ENCODE data around the gene ANKRD35. TPM values are rescaled to one million over a fixed set of nuclear protein-coding genes. Genes with fewer than 3 reads are reported as not detected.

The ANKRD35 gene
- total RNA-seq, 1 experiment from 2014 or later = 2.7 TPM

DNA sequence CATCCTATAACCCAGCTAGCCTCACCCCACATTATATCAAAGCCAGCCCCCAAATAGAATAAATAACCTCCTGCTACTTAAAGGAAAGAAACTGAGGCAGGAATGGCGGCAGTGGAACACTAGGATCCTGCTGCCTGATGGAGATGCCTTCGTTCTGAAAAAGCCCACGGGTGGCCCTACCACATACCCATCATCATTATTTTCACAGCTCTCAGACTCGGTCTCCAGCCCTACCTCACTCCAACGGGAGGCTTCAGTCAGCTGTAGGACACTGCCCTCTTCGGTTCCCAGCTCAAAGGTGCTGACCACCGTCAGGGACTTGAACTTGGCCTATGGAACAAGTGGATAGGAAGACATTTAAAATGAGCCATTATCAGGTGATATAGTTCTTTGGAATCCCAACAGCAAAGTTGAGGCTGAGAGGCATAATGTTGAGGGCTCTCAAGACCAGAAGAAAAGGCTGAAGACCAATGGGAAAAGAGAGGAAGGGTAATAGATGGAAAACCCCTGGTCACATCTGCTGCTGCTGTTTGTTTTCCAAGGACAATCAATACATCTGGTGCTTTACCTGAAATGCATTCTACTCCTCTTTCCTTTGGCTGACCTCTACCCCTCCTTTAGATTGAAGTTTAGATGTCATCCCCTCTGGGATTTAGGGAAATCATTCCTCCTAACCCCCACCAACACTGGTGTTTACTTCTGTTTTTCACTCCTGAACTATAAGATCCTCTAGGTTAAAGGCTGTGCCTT is 7.8 kb upstream of the ANKRD35 start:
- peaks cover 14% of the 10 kb centered on the region for H3K4me1 Mint-ChIP-seq
- no peak for TF ChIP-seq FOXK1 (CRISPR knock-in tag; IDR thresholded peaks at IDR 0.05)
- TF ChIP-seq ESRRA (CRISPR knock-in tag; IDR thresholded peaks at IDR 0.05; ENCODE audit: borderline replicate concordance) = no peak
- DNase-seq (ENCODE audit: low spot score) (no peak), ATAC-seq (no peak)
- no peak overlapping the region for H3K27ac Mint-ChIP-seq
- H3K27me3 Mint-ChIP-seq (ENCODE audit: low read depth) = peaks cover 17% of the 10 kb centered on the region
- ChIA-PET POLR2A (no interaction called here), CTCF (interaction anchor here (1.6 to 3.7 kb wide), 6 partner anchors 15 to 85 kb away, joined by 3 to 93 read pairs (median 54); partner anchors contain the start of genes ITGA10, NUDT17 and PIAS3)
- no peak overlapping the region for H3K4me3 Mint-ChIP-seq
- no peaks in the 10 kb centered on the region for H3K9me3 Mint-ChIP-seq
- H3K36me3 Mint-ChIP-seq = no peaks in the 10 kb centered on the region

DNA sequence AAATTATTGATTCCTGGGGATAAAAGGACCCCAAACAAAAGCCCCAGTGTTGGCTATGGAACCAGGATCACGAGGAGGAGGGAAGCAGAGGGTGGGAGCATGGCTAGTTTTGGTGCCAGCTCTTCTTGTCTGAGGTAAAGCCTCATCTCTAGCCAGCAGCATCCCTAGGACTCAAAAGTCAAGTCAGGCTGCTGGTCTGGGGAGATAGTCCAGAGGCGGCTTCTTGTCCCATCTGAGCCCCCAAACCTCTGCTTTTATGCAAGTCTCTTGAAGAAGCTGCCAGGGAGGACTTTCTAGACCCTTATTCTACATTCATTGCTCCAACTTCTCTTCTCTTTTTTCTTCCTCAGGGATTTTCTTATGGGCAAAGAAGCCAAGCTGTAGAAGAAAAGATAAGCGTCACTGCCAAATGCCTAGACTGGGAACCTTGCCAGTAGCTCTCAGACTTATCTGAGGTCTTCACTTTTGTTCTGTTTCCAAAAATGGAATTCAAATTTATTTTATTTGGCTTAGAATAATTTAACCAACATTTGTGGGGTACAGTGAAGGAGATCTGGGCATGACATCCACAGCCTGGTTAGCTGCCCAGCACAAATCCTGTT is 6.9 kb upstream of the ANKRD35 start:
- CTCF ChIA-PET = interaction anchor here (0.7 to 3.7 kb wide), 46 partner anchors 8 to 146 kb away, joined by 3 to 93 read pairs (median 6); partner anchors contain the start of genes ANKRD34A, HJV, ITGA10 and LIX1L
- Mint-ChIP-seq H3K27ac (peak overlapping the region; percentile 95), H3K4me3 (peak overlapping the region; percentile 62), H3K36me3 (no peaks in the 10 kb centered on the region), H3K4me1 (peaks cover 19% of the 10 kb centered on the region), H3K27me3 (ENCODE audit: low read depth) (peaks cover 17% of the 10 kb centered on the region), H3K9me3 (no peaks in the 10 kb centered on the region)
- DNase-seq (ENCODE audit: low spot score) (no peak), ATAC-seq (no peak; the same call in 1 of the 2 replicates)
- POLR2A ChIA-PET = interaction anchor here (1.0 to 1.8 kb wide), 7 partner anchors 15 to 87 kb away, joined by 4 to 14 read pairs (median 5); partner anchors contain the start of genes ANKRD34A, NUDT17, PIAS3 and POLR3GL
- TF ChIP-seq, protein P1, sequence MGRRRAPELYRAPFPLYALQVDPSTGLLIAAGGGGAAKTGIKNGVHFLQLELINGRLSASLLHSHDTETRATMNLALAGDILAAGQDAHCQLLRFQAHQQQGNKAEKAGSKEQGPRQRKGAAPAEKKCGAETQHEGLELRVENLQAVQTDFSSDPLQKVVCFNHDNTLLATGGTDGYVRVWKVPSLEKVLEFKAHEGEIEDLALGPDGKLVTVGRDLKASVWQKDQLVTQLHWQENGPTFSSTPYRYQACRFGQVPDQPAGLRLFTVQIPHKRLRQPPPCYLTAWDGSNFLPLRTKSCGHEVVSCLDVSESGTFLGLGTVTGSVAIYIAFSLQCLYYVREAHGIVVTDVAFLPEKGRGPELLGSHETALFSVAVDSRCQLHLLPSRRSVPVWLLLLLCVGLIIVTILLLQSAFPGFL (CRISPR knock-in tag; IDR thresholded peaks at IDR 0.05; ENCODE audit: borderline replicate concordance) = no peak
- no peak for TF ChIP-seq NR2C2 (CRISPR knock-in tag; IDR thresholded peaks at IDR 0.05)
- TF ChIP-seq, protein P2, sequence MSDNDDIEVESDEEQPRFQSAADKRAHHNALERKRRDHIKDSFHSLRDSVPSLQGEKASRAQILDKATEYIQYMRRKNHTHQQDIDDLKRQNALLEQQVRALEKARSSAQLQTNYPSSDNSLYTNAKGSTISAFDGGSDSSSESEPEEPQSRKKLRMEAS (CRISPR knock-in tag; IDR thresholded peaks at IDR 0.05) = no peak
- TF ChIP-seq ZBTB21 (CRISPR knock-in tag; IDR thresholded peaks at IDR 0.05; ENCODE audit: borderline replicate concordance) = no peak
- no peak for TF ChIP-seq ZNF671 (CRISPR knock-in tag; IDR thresholded peaks at IDR 0.05)
- no peak for TF ChIP-seq RORB (CRISPR knock-in tag; IDR thresholded peaks at IDR 0.05)
- TF ChIP-seq EMX1 (CRISPR knock-in tag; IDR thresholded peaks at IDR 0.05) = no peak
- no peak for TF ChIP-seq GABPB1 (CRISPR knock-in tag; IDR thresholded peaks at IDR 0.05)
- no peak for TF ChIP-seq ESRRA (CRISPR knock-in tag; IDR thresholded peaks at IDR 0.05; ENCODE audit: borderline replicate concordance)
- TF ChIP-seq TP53 (CRISPR knock-in tag; IDR thresholded peaks at IDR 0.05) = no peak
- TF ChIP-seq, protein P3, sequence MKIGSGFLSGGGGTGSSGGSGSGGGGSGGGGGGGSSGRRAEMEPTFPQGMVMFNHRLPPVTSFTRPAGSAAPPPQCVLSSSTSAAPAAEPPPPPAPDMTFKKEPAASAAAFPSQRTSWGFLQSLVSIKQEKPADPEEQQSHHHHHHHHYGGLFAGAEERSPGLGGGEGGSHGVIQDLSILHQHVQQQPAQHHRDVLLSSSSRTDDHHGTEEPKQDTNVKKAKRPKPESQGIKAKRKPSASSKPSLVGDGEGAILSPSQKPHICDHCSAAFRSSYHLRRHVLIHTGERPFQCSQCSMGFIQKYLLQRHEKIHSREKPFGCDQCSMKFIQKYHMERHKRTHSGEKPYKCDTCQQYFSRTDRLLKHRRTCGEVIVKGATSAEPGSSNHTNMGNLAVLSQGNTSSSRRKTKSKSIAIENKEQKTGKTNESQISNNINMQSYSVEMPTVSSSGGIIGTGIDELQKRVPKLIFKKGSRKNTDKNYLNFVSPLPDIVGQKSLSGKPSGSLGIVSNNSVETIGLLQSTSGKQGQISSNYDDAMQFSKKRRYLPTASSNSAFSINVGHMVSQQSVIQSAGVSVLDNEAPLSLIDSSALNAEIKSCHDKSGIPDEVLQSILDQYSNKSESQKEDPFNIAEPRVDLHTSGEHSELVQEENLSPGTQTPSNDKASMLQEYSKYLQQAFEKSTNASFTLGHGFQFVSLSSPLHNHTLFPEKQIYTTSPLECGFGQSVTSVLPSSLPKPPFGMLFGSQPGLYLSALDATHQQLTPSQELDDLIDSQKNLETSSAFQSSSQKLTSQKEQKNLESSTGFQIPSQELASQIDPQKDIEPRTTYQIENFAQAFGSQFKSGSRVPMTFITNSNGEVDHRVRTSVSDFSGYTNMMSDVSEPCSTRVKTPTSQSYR (CRISPR knock-in tag; IDR thresholded peaks at IDR 0.05) = no peak

DNA sequence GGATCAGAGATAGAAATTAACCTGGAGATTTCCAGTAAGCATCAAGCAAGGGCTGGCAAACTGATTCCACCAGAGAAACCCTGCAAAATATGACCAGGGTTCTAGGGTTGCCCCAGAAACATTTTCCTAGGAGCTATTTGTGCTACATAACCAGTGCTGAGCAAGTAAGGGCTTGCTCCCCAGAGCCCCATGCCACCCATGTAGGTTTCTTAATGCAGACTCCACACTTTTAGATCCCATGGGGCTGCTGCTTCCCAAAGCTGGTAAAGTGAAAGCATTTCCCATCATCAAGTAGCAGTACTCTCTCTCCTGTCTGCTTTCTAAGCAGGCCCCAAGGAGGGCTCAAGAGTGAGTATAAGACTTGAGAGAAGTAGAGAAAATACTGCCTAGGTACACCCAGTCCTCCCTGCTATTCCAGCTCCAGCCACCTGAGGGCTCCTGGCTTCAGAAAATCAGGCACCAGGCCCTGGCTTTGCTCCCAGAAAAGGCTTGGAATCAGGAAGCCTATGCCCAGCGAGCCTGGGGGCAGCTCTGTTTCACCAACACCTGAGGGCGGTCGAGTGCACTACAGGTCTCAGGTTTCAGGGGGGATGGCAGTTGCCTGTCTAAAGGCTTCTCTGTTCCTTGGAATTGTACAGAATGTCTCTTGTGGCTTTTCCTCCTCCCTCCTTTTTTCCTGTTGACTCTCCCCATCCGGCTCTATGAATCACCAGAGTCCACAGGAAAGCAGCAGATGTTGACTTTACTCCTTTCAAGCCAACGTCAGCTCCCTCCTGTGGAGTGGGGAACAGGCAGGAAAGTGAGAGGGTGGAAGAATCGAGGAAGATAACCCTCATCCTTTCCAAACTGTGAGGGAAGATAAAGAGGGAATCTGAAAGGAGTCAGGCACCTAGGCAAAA is 6.2 kb upstream of the ANKRD35 start:
- H3K4me3 Mint-ChIP-seq = peak overlapping the region; percentile 62
- peak; percentile 70; the same call in 1 of the 2 replicates for TF ChIP-seq ETV6 (CRISPR knock-in tag; IDR thresholded peaks at IDR 0.05)
- TF ChIP-seq, protein P4, sequence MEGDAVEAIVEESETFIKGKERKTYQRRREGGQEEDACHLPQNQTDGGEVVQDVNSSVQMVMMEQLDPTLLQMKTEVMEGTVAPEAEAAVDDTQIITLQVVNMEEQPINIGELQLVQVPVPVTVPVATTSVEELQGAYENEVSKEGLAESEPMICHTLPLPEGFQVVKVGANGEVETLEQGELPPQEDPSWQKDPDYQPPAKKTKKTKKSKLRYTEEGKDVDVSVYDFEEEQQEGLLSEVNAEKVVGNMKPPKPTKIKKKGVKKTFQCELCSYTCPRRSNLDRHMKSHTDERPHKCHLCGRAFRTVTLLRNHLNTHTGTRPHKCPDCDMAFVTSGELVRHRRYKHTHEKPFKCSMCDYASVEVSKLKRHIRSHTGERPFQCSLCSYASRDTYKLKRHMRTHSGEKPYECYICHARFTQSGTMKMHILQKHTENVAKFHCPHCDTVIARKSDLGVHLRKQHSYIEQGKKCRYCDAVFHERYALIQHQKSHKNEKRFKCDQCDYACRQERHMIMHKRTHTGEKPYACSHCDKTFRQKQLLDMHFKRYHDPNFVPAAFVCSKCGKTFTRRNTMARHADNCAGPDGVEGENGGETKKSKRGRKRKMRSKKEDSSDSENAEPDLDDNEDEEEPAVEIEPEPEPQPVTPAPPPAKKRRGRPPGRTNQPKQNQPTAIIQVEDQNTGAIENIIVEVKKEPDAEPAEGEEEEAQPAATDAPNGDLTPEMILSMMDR (IDR thresholded peaks at IDR 0.05) = peak; percentile 85
- TF ChIP-seq, protein P1 (CRISPR knock-in tag; IDR thresholded peaks at IDR 0.05; ENCODE audit: borderline replicate concordance) = no peak
- TF ChIP-seq GABPB1 (CRISPR knock-in tag; IDR thresholded peaks at IDR 0.05) = peak; percentile 53

More for the DNA sequence above, 6.2 kb upstream of the ANKRD35 start:
- Mint-ChIP-seq H3K9me3 (no peaks in the 10 kb centered on the region), H3K4me1 (peaks cover 25% of the 10 kb centered on the region), H3K27me3 (ENCODE audit: low read depth) (peaks cover 15% of the 10 kb centered on the region), H3K27ac (peak overlapping the region; percentile 95), H3K36me3 (no peaks in the 10 kb centered on the region)
- ChIA-PET POLR2A (interaction anchor here (1.0 to 1.8 kb wide), 7 partner anchors 16 to 88 kb away, joined by 4 to 14 read pairs (median 5); partner anchors contain the start of genes ANKRD34A, NUDT17, PIAS3 and POLR3GL), CTCF (interaction anchor here (0.5 to 3.7 kb wide), 51 partner anchors 9 to 154 kb away, joined by 3 to 93 read pairs (median 5); partner anchors contain the start of genes ANKRD34A, HJV, ITGA10 and LIX1L)
- ATAC-seq (peak; percentile 100), DNase-seq (ENCODE audit: low spot score) (peak; percentile 98)

Measured in WTC11 (cell line).